Vagina (tissue), 2 donors: ENCODE data around the gene NLGN2. TPM values are rescaled to one million over a fixed set of nuclear protein-coding genes. Genes with fewer than 3 reads are reported as not detected.

Experiments
- DNase-seq, 2 donors: peaks; one replicate each; pipeline ENCODE4 v3.0.0-alpha.2; 2017; ENCODE audit errors: extremely low spot score in 2 of 2
- H3K27ac ChIP-seq: fragments of 200-600 bp; sonication (generic); one replicate; pipeline ENCODE4 v1.5.1; 2019
- H3K27me3 ChIP-seq: fragments of 200-600 bp; sonication (generic); one replicate; pipeline ENCODE4 v1.5.1; 2019
- H3K36me3 ChIP-seq, 2 donors: fragments of 200-600 bp; sonication (generic); one replicate each; pipeline ENCODE4 v1.5.1; 2017 to 2019
- H3K4me1 ChIP-seq: fragments of 200-600 bp; sonication (generic); one replicate; pipeline ENCODE4 v1.5.1; 2019
- H3K4me3 ChIP-seq, 2 donors: fragments of 200-600 bp; sonication (generic); 1 replicate in 1 of 2; 2 replicates in 1 of 2; pipeline ENCODE4 v1.5.1; 2016 to 2019
- H3K9me3 ChIP-seq: fragments of 200-600 bp; sonication (generic); one replicate; pipeline ENCODE4 v1.5.1; 2019
- POLR2A ChIP-seq, 2 donors: fragments of 450-650 bp; IDR thresholded peaks; one replicate each; pipeline ENCODE4 v1.6.1; 2017; ENCODE audit warnings: antibody characterized with exemption in 2 of 2, mild to moderate bottlenecking in 2 of 2, moderate library complexity in 2 of 2
- POLR2AphosphoS5 ChIP-seq, 2 donors: sonication (generic); formaldehyde crosslinking; IDR thresholded peaks; one replicate each; pipeline ENCODE4 v1.9.0; 2017; ENCODE audit warnings: antibody characterized with exemption in 2 of 2, mild to moderate bottlenecking in 2 of 2, low read depth in 1 of 2; ENCODE audit not compliant: insufficient read depth in 1 of 2
- intact Hi-C: fragments of 100-400 bp; cut with DNase I; formaldehyde crosslinking; loops from one replicate; pipeline ENCODE4 v1.15.1; 2023
- total RNA-seq: library from RNA; depleted of rRNA; stranded (reverse); fragments of >200 nt; gene quantifications from one replicate; pipeline ENCODE4 v1.2.3, GENCODE V29; 2016
- TF ChIP-seq, protein P1 (sequence below), 3 experiments: fragments of 450-650 bp in 2 of 3; fragments of 200-600 bp in 1 of 3; sonication (generic) in 1 of 3; IDR thresholded peaks; one replicate each; pipeline ENCODE4 v1.5.1; 2017 to 2019; ENCODE audit warnings: antibody characterized with exemption in 3 of 3, mild to moderate bottlenecking in 2 of 3, moderate library complexity in 2 of 3

NLGN2 gene
- total RNA-seq, 1 donor from 2014 or later = 25.5 TPM

DNA sequence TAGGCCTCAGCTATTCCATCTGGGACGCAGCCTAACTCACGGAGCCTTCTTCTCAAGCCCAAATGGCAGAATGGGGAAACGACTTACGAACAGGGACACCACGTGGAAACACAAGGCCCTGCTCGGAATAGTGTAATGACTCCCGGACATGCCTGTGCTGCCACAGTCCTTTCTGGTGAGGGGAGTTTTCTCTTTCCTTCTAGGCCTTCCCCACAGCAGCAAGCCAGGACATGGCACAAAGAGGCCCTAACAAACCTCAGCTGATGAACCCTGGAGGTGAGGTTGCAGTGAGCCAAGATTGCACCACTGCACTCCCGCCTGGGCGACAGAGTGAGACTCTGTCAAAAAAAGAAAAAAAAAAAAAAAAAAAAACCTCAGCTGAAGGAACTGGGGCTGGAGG, 56.4 kb downstream of the NLGN2 start:
- TF ChIP-seq POLR2AphosphoS5 (IDR thresholded peaks at IDR 0.05; ENCODE audit: insufficient read depth in 1 of 2, low read depth in 1 of 2) (no peak), POLR2A (IDR thresholded peaks at IDR 0.05) (no peak)
- TF ChIP-seq, protein P1, sequence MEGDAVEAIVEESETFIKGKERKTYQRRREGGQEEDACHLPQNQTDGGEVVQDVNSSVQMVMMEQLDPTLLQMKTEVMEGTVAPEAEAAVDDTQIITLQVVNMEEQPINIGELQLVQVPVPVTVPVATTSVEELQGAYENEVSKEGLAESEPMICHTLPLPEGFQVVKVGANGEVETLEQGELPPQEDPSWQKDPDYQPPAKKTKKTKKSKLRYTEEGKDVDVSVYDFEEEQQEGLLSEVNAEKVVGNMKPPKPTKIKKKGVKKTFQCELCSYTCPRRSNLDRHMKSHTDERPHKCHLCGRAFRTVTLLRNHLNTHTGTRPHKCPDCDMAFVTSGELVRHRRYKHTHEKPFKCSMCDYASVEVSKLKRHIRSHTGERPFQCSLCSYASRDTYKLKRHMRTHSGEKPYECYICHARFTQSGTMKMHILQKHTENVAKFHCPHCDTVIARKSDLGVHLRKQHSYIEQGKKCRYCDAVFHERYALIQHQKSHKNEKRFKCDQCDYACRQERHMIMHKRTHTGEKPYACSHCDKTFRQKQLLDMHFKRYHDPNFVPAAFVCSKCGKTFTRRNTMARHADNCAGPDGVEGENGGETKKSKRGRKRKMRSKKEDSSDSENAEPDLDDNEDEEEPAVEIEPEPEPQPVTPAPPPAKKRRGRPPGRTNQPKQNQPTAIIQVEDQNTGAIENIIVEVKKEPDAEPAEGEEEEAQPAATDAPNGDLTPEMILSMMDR (IDR thresholded peaks at IDR 0.05) = no peak
- Histone ChIP-seq H3K4me1 (peaks cover 53% of the 10 kb centered on the region), H3K27me3 (no peaks in the 10 kb centered on the region), H3K9me3 (no peaks in the 10 kb centered on the region), H3K36me3 (peaks cover 0 to 47% of the 10 kb centered on the region in 2 donors), H3K27ac (no peak overlapping the region), H3K4me3 (no peak overlapping the region)
- intact Hi-C loops = no loop called here
- DNase-seq = no peak

DNA sequence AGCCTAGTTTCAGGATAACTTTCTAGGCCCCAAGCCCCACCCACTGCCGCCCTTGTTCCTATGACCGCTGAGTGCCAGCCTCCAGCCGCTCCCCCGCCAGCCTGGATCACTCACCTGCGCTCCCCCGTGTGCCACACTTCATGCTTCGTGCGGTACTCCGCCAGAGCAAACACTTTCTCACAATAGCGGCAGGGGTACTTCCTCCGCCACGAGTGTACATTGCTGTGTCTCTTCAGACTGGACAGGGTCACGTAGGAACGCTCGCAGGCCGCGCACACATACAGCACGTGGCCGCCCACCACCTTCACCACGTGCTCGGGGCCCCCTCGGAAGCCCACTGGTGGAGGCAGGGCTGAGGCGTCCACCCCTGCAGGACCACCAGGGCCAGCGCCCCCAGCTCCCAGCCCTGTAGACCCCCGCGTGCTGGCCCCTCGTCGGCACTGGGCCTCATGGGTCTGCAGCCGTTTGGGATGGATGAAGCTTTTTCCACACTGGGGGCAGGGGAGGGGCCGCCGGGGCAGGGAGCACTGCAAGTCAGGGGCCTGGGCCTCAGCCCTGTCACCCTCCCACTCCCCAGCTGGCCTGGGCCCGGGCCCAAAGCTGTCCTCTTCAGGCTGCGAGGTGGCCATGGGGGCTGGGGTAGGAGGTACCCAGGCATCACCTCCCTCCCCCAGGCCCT, 58.1 kb downstream of the NLGN2 start:
- Histone ChIP-seq H3K4me1 (peaks cover 67% of the 10 kb centered on the region), H3K36me3 (peaks cover 0 to 47% of the 10 kb centered on the region in 2 donors), H3K9me3 (no peaks in the 10 kb centered on the region), H3K27me3 (no peaks in the 10 kb centered on the region), H3K4me3 (no peak overlapping the region), H3K27ac (peak overlapping the region; percentile 60)
- intact Hi-C loops = no loop called here
- no peak for DNase-seq
- no peak for TF ChIP-seq POLR2A (IDR thresholded peaks at IDR 0.05)
- TF ChIP-seq, protein P1 (IDR thresholded peaks at IDR 0.05) = no peak
- TF ChIP-seq POLR2AphosphoS5 (IDR thresholded peaks at IDR 0.05; ENCODE audit: insufficient read depth in 1 of 2, low read depth in 1 of 2) = no peak

DNA sequence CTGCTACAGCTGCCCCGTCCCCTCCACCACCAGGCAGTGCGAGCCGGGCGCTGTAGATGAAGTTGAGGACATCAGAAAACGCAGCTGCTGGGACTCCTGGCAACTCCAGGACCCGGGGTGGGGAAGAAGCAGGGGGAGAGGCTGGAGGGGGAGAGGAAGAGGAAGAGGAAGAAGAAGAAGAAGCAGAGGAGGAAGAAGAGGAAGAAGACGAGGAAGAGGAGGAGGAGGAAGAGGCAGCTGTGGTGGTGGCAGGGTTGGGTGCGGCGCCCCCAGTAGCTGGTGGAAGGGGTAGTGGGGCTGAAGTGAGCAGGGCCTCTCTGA, 58.6 kb downstream of the NLGN2 start:
- no peaks in the 10 kb centered on the region for H3K27me3 ChIP-seq
- H3K9me3 ChIP-seq = no peaks in the 10 kb centered on the region
- no peak for DNase-seq
- H3K27ac ChIP-seq = peak overlapping the region; percentile 60
- intact Hi-C loops = no loop called here
- no peak overlapping the region for H3K4me3 ChIP-seq
- H3K4me1 ChIP-seq = peaks cover 69% of the 10 kb centered on the region
- H3K36me3 ChIP-seq = peaks cover 0 to 47% of the 10 kb centered on the region in 2 donors
- TF ChIP-seq, protein P1 (IDR thresholded peaks at IDR 0.05) = no peak
- TF ChIP-seq POLR2A (IDR thresholded peaks at IDR 0.05) (no peak), POLR2AphosphoS5 (IDR thresholded peaks at IDR 0.05; ENCODE audit: insufficient read depth in 1 of 2, low read depth in 1 of 2) (no peak)

DNA sequence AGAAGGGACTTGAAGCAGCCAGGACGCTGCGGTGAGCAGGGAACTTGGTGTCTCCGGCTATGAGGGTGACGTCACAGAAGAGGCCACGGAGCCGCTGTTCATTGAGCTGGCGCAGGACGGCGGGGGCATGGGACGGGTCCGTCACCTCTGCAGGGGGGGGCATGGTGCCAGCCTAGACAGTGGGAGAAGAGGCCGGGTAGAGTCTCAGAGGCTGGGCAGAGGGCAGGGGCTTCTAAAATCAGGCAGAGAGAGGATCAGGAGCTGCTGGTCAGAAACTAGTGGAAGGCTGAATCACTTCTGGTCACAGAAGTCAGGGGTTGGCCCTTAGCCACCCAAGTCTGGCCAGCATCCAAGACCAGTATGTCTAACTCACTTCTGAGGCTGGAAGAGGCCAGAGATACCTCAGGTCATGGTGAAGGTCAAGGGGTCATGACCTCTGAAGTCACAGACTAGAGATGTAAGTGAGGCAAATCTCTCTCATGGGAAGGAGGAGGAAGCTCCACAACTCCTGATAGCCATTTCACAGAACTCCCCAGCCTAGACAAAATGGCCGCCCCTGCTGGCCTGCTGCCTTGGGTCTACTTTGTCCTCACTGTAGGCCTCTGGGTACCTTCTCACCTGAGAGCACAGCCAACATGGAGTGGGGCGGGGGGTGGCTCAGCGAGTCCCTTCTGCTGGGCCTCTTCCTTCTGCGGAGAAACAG, 59.1 kb downstream of the NLGN2 start:
- Histone ChIP-seq H3K36me3 (peaks cover 0 to 43% of the 10 kb centered on the region in 2 donors), H3K4me1 (peaks cover 69% of the 10 kb centered on the region), H3K27me3 (no peaks in the 10 kb centered on the region), H3K4me3 (no peak overlapping the region), H3K27ac (peak overlapping the region; percentile 60), H3K9me3 (no peaks in the 10 kb centered on the region)
- peak in 1 of 2 donors; percentile 17 for TF ChIP-seq POLR2AphosphoS5 (IDR thresholded peaks at IDR 0.05; ENCODE audit: insufficient read depth in 1 of 2, low read depth in 1 of 2)
- TF ChIP-seq, protein P1 (IDR thresholded peaks at IDR 0.05) = no peak
- no peak for DNase-seq
- intact Hi-C loops = no loop called here

DNA sequence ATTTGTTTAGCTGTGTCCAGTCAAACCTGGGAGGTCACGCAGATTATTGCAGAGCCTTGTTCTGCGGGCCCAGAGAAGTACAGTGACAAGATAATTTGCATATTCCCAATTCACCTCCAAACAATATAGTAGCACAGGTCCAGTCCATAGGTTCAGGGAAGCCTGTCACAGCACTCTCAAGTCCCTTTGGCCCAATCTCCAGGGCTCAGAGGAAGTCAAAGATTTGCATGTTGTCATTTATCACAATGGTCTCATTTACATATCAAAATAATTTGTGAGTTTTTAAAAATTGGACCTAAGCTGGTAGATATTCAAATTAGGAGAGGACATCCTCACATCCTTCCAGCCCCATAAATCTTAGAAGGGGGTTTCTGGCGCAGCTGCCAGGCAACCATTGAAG, 59.9 kb downstream of the NLGN2 start:
- Histone ChIP-seq H3K4me3 (no peak overlapping the region), H3K4me1 (peaks cover 72% of the 10 kb centered on the region), H3K9me3 (no peaks in the 10 kb centered on the region), H3K27me3 (no peaks in the 10 kb centered on the region), H3K27ac (peak overlapping the region; percentile 60), H3K36me3 (peaks cover 0 to 36% of the 10 kb centered on the region in 2 donors)
- no peak for DNase-seq
- TF ChIP-seq POLR2AphosphoS5 (IDR thresholded peaks at IDR 0.05; ENCODE audit: insufficient read depth in 1 of 2, low read depth in 1 of 2) (no peak), POLR2A (IDR thresholded peaks at IDR 0.05) (no peak)
- TF ChIP-seq, protein P1 (IDR thresholded peaks at IDR 0.05) = no peak
- intact Hi-C loops = no loop called here
